Lung (tissue), 12 donors: ENCODE data around the gene PLEKHN1. TPM values are rescaled to one million over a fixed set of nuclear protein-coding genes. Genes with fewer than 3 reads are reported as not detected.
A peak's percentile ranks its signal among the peaks of the same experiment; 100 is the strongest.
"Not testable (repeated sequence)": the region's sequence is repeated elsewhere in the genome, so short reads cannot be mapped to it uniquely, and the experiment has no call there.

Experiments
- ATAC-seq: fragments of 200-7000 bp; cut with Tn5 transposase; one replicate; pipeline ENCODE4 v1.9.1; 2020; ENCODE audit warnings: moderate number of reproducible peaks; ENCODE audit not compliant: insufficient read depth, low FRiP score
- DNase-seq, 3 donors: peaks; one replicate each; pipeline ENCODE4 v3.0.0-alpha.2; 2013 to 2017
- H3K27ac ChIP-seq, 2 donors: one replicate each; pipeline ENCODE4 v1.5.1; 2013; ENCODE audit warnings: mild to moderate bottlenecking in 2 of 2, moderate library complexity in 2 of 2, control low read depth in 1 of 2, inconsistent platforms in 1 of 2, low read depth in 1 of 2, low read length in 1 of 2
- H3K27me3 ChIP-seq, 3 donors: one replicate each; pipeline ENCODE4 v1.5.1; 2013; ENCODE audit warnings: low read length in 2 of 3; ENCODE audit not compliant: control insufficient read depth in 3 of 3, insufficient read depth in 3 of 3
- H3K36me3 ChIP-seq, 4 donors: one replicate each; pipeline ENCODE4 v1.5.1; 2013; ENCODE audit warnings: low read length in 4 of 4, mild to moderate bottlenecking in 1 of 4, moderate library complexity in 1 of 4; ENCODE audit not compliant: control insufficient read depth in 4 of 4, insufficient read depth in 4 of 4
- H3K4me1 ChIP-seq, 5 donors: one replicate each; pipeline ENCODE4 v1.5.1; 2013; ENCODE audit warnings: low read length in 5 of 5, mild to moderate bottlenecking in 2 of 5, moderate library complexity in 1 of 5; ENCODE audit not compliant: control insufficient read depth in 5 of 5, insufficient read depth in 5 of 5
- H3K4me3 ChIP-seq: one replicate; pipeline ENCODE4 v1.5.1; 2013; ENCODE audit warnings: mild to moderate bottlenecking, control low read depth, moderate library complexity
- H3K9ac ChIP-seq, 2 donors: one replicate each; pipeline ENCODE4 v1.5.1; 2013; ENCODE audit warnings: low read length in 2 of 2, control low read depth in 1 of 2; ENCODE audit not compliant: insufficient read depth in 1 of 2
- H3K9me3 ChIP-seq, 4 donors: one replicate each; pipeline ENCODE4 v1.5.1; 2013; ENCODE audit warnings: low read length in 3 of 4, mild to moderate bottlenecking in 1 of 4, moderate library complexity in 1 of 4; ENCODE audit not compliant: control insufficient read depth in 4 of 4, insufficient read depth in 3 of 4
- CTCF ChIP-seq: IDR thresholded peaks from 2 replicates; pipeline ENCODE4 v1.5.1; 2012; ENCODE audit warnings: mild to moderate bottlenecking; ENCODE audit errors: control extremely low read depth, extremely low read depth
- WGBS, 2 donors: extraction: QIAGEN DNeasy Blood & Tissue Kit; methylation state at CpG; one replicate each; pipeline ENCODE4 v1.1.7; 2013; 5-methylcytosine and 5-hydroxymethylcytosine counted together
- polyA plus RNA-seq, 2 donors: library from polyadenylated mRNA; stranded (reverse); fragments of 200-250 nt; gene quantifications; one replicate each; pipeline ENCODE4 v1.2.1, GENCODE V29; 2013
- total RNA-seq, 2 donors: library from RNA; depleted of rRNA in 1 of 2; stranded (reverse); fragments of >200 nt in 1 of 2; gene quantifications; one replicate each; pipeline ENCODE4 v1.2.1, GENCODE V29; 2014 to 2021
- donor health status: control.
- donor health status: control.
- donor health status: Bipolar disorder and iron deficiency.
- donor health status: healthy.
- donor health status: DM: yes; HTN: yes; CAD: no.

Gene PLEKHN1
- total and polyA plus RNA-seq, 4 donors: 2.0 to 5.1 (median 2.4) TPM

- Histone ChIP-seq H3K9ac (no peak overlapping the region), H3K27ac (no peak overlapping the region), H3K9me3 (peaks cover 0 to 2% (median 0%) of the 10 kb centered on the region in 4 donors), H3K27me3 (peaks cover 0 to 19% (median 0%) of the 10 kb centered on the region in 3 donors), H3K36me3 (no peaks in the 10 kb centered on the region), H3K4me3 (no peak overlapping the region), H3K4me1 (peaks cover 0 to 6% (median 0%) of the 10 kb centered on the region in 5 donors)
- 3 to 5% methylated on average over 28 to 40 of the region's 40 CpGs for WGBS, 2 donors
- peak; percentile 32 for TF ChIP-seq CTCF
- peak; percentile 76 to 82 (median 77) for DNase-seq
- no peak for ATAC-seq
These were observed 9.8 kb downstream of the PLEKHN1 start for GRCh38 chr1:975896-976683.

GRCh38 chr1:976791-977190 lies 10.5 kb downstream of the PLEKHN1 start:
- not testable (repeated sequence) for H3K36me3 ChIP-seq, H3K9ac ChIP-seq, H3K4me1 ChIP-seq, DNase-seq, H3K4me3 ChIP-seq, H3K27ac ChIP-seq, H3K9me3 ChIP-seq, ATAC-seq
- peaks cover 0 to 15% (median 0%) of the 10 kb centered on the region in 3 donors for H3K27me3 ChIP-seq
- WGBS, 2 donors: 64 to 72% methylated on average over 14 to 15 of the region's 39 CpGs

- ATAC-seq (no peak), DNase-seq (no peak)
- Histone ChIP-seq H3K9me3 (peaks cover 0 to 2% (median 0%) of the 10 kb centered on the region in 4 donors), H3K4me3 (no peak overlapping the region), H3K4me1 (peaks cover 0 to 6% (median 0%) of the 10 kb centered on the region in 5 donors), H3K27me3 (peaks cover 0 to 21% (median 5%) of the 10 kb centered on the region in 3 donors), H3K36me3 (no peaks in the 10 kb centered on the region), H3K27ac (no peak overlapping the region), H3K9ac (no peak overlapping the region)
- WGBS, 2 donors: 86 to 88% methylated on average over 44 of the region's 44 CpGs
- no peak for TF ChIP-seq CTCF
These were observed 12.0 kb downstream of the PLEKHN1 start for GRCh38 chr1:978069-978834.
